SK-N-SH (cell line): ENCODE measurements around the gene SBSN. TPM values are rescaled to one million over a fixed set of nuclear protein-coding genes. Genes with fewer than 3 reads are reported as not detected.

Source experiments
- CTCF ChIA-PET: fragments of 300-600, 350-600 bp; formaldehyde crosslinking; extraction: SDS; loops from one replicate; lab custom pipeline; 2021; lab: Yijun Ruan, JAX
- POLR2A ChIA-PET: fragments of 350-600 bp; sonication (Branson Sonifier 250); formaldehyde crosslinking; extraction: SDS; loops from one replicate; lab custom pipeline; 2020; ENCODE audit warnings: antibody characterized with exemption, inconsistent platforms; lab: Yijun Ruan, JAX
- DNase-seq: peaks from one replicate; pipeline ENCODE4 v3.0.0; 2012
- H2AFZ ChIP-seq: fragments of 200-600 bp; sonication (generic); 2 replicates; pipeline ENCODE4 v1.8.1; 2016; ENCODE audit warnings: antibody characterized with exemption, mild to moderate bottlenecking, low read depth
- H3F3A ChIP-seq: fragments of 200-600 bp; sonication (generic); replicated peaks from 2 replicates; pipeline ENCODE3; 2016; ENCODE audit warnings: antibody characterized with exemption, mild to moderate bottlenecking; ENCODE audit not compliant: insufficient read depth
- H3K27ac ChIP-seq, 2 experiments: fragments of 200-500 bp in 1 of 2; fragments of 200-600 bp in 1 of 2; sonication (Bioruptor generic) in 1 of 2; sonication (generic), shearing (Covaris generic) in 1 of 2; 2 replicates each; pipeline versions ENCODE4 v1.5.1 to v1.6.1; 2014 to 2016; ENCODE audit warnings: low read depth in 2 of 2, inconsistent platforms in 1 of 2, low read length in 1 of 2, mild to moderate bottlenecking in 1 of 2, mixed read lengths in 1 of 2
- H3K27me3 ChIP-seq: fragments of 200-600 bp; sonication (generic), shearing (Covaris generic); 2 replicates; pipeline ENCODE4 v1.6.1; 2016; ENCODE audit warnings: mixed run types; ENCODE audit not compliant: insufficient read depth
- H3K36me3 ChIP-seq, 2 experiments: fragments of 200-500 bp in 1 of 2; fragments of 200-600 bp in 1 of 2; sonication (Bioruptor generic) in 1 of 2; sonication (generic) in 1 of 2; replicated peaks in 1 of 2; 2 replicates each; pipeline versions ENCODE3 to v1.5.1; 2014 to 2016; ENCODE audit warnings: low read length in 1 of 2, mild to moderate bottlenecking in 1 of 2; ENCODE audit not compliant: insufficient read depth in 2 of 2, control insufficient read depth in 1 of 2
- H3K4me1 ChIP-seq, 2 experiments: fragments of 200-500 bp in 1 of 2; fragments of 200-600 bp in 1 of 2; sonication (Bioruptor generic) in 1 of 2; sonication (generic), shearing (Covaris generic) in 1 of 2; 2 replicates each; pipeline versions ENCODE4 v1.5.1 to v1.6.1; 2014 to 2016; ENCODE audit warnings: low read depth in 1 of 2, low read length in 1 of 2, mixed run types in 1 of 2; ENCODE audit not compliant: insufficient read depth in 2 of 2, control insufficient read depth in 1 of 2
- H3K4me2 ChIP-seq: fragments of 200-600 bp; sonication (generic), shearing (Covaris generic); 2 replicates; pipeline ENCODE4 v1.6.1; 2017; ENCODE audit warnings: mixed run types
- H3K4me3 ChIP-seq, 2 experiments: fragments of 200-500 bp in 1 of 2; fragments of 200-600 bp in 1 of 2; sonication (Bioruptor generic) in 1 of 2; sonication (generic), shearing (Covaris generic) in 1 of 2; 2 replicates each; pipeline versions ENCODE4 v1.5.1 to v1.8.1; 2014 to 2016; ENCODE audit warnings: low read depth in 2 of 2, inconsistent platforms in 1 of 2, low read length in 1 of 2, mild to moderate bottlenecking in 1 of 2, mixed read lengths in 1 of 2, moderate library complexity in 1 of 2
- H3K79me2 ChIP-seq: fragments of 200-600 bp; sonication (generic); 2 replicates; pipeline ENCODE4 v1.8.1; 2017; ENCODE audit warnings: mild to moderate bottlenecking; ENCODE audit not compliant: insufficient read depth
- H3K9ac ChIP-seq: fragments of 200-600 bp; sonication (generic); 2 replicates; pipeline ENCODE4 v1.6.1; 2017; ENCODE audit warnings: mixed run types
- H3K9me2 ChIP-seq: fragments of 200-600 bp; sonication (generic); 2 replicates; pipeline ENCODE4 v1.6.1; 2017; ENCODE audit warnings: mixed run types
- H3K9me3 ChIP-seq: fragments of 200-600 bp; sonication (generic); 2 replicates; pipeline ENCODE4 v1.6.1; 2017; ENCODE audit warnings: mixed run types, mild to moderate bottlenecking, moderate library complexity
- H4K20me1 ChIP-seq: fragments of 200-600 bp; sonication (generic); 2 replicates; pipeline ENCODE4 v1.6.1; 2017; ENCODE audit warnings: mild to moderate bottlenecking, mixed run types; ENCODE audit not compliant: insufficient read depth
- CHD2 ChIP-seq: fragments of 150-350 bp; IDR thresholded peaks from 2 replicates; pipeline ENCODE4 v1.6.1; 2018; ENCODE audit warnings: low read length; ENCODE audit not compliant: partially characterized antibody
- EP300 ChIP-seq, 2 experiments: IDR thresholded peaks; 2 replicates each; pipeline versions ENCODE4 v1.4.0 to v1.6.1; 2012; ENCODE audit warnings: borderline replicate concordance in 1 of 2, low read depth in 1 of 2, low read length in 1 of 2
- EZH2phosphoT487 ChIP-seq: fragments of 200-600 bp; sonication (generic); IDR thresholded peaks from 2 replicates; pipeline ENCODE4 v1.6.1; 2017; ENCODE audit warnings: low read depth, mixed run types, mild to moderate bottlenecking, antibody characterized with exemption, moderate library complexity, borderline replicate concordance
- GABPA ChIP-seq: IDR thresholded peaks from 2 replicates; pipeline ENCODE4 v1.4.0; 2012; ENCODE audit warnings: low read depth, mild to moderate bottlenecking
- GATA2 ChIP-seq: sonication (generic); formaldehyde crosslinking; IDR thresholded peaks from 2 replicates; pipeline ENCODE4 v1.5.0; 2020; ENCODE audit warnings: mild to moderate bottlenecking, missing genetic modification reagents
- IRF3 ChIP-seq: fragments of 150-350 bp; IDR thresholded peaks from 2 replicates; pipeline ENCODE4 v1.6.1; 2016; ENCODE audit warnings: mild to moderate bottlenecking, low read depth, low read length
- JUND ChIP-seq: IDR thresholded peaks from 2 replicates; pipeline ENCODE4 v1.4.0; 2012
- MAX ChIP-seq: IDR thresholded peaks from 2 replicates; pipeline ENCODE4 v1.4.0; 2012; ENCODE audit warnings: low read depth
- MEF2A ChIP-seq: IDR thresholded peaks from 2 replicates; pipeline ENCODE4 v1.4.0; 2012; ENCODE audit warnings: low read depth, borderline replicate concordance
- NRF1 ChIP-seq: IDR thresholded peaks from 2 replicates; pipeline ENCODE4 v1.6.1; 2012; ENCODE audit warnings: low read depth, mild to moderate bottlenecking, low read length
- RAD21 ChIP-seq: IDR thresholded peaks from 2 replicates; pipeline ENCODE4 v1.6.1; 2012; ENCODE audit warnings: mild to moderate bottlenecking, low read length
- RFX5 ChIP-seq: IDR thresholded peaks from 2 replicates; pipeline ENCODE4 v1.6.1; 2012; ENCODE audit warnings: mild to moderate bottlenecking, improper control_type of control experiment, low read length
- SIN3A ChIP-seq: IDR thresholded peaks from 2 replicates; pipeline ENCODE4 v1.6.1; 2012; ENCODE audit warnings: low read depth, mild to moderate bottlenecking, low read length, moderate library complexity, borderline replicate concordance
- TAF1 ChIP-seq: IDR thresholded peaks from 2 replicates; pipeline ENCODE4 v1.6.1; 2012; ENCODE audit warnings: low read depth, mild to moderate bottlenecking, low read length, moderate library complexity, borderline replicate concordance
- TCF12 ChIP-seq: IDR thresholded peaks from 2 replicates; pipeline ENCODE4 v1.4.0; 2012
- USF2 ChIP-seq: fragments of 150-350 bp; IDR thresholded peaks from 2 replicates; pipeline ENCODE4 v1.6.1; 2017; ENCODE audit warnings: antibody characterized with exemption, low read length, low read depth, borderline replicate concordance
- YY1 ChIP-seq: IDR thresholded peaks from 2 replicates; pipeline ENCODE4 v1.4.0; 2012; ENCODE audit warnings: low read depth, mild to moderate bottlenecking
- WGBS: methylation state at CpG from one replicate; pipeline ENCODE4 v1.1.6; 2017; ENCODE audit warnings: low lambda C conversion rate; 5-methylcytosine and 5-hydroxymethylcytosine counted together
- polyA plus RNA-seq, 3 experiments: library from polyadenylated mRNA; depleted of rRNA; stranded (reverse); fragments of >200 nt; gene quantifications; 2 replicates each; pipeline ENCODE4 v1.2.3, GENCODE V29; 2012
- TF ChIP-seq, protein P1 (sequence below): IDR thresholded peaks from 2 replicates; pipeline ENCODE4 v1.6.1; 2012; ENCODE audit warnings: mild to moderate bottlenecking, low read depth, low read length, moderate library complexity

SBSN gene
- polyA plus RNA-seq, 1 of the 3 experiments (the other 2 are of a cell fraction), result 0.25 TPM

- Histone ChIP-seq H2AFZ (no peak overlapping the region), H3K4me1 (peaks cover 0 to 2% of the 10 kb centered on the region in 2 experiments; a peak in 1 of 4 replicates), H3F3A (no peaks in the 10 kb centered on the region), H3K27ac (no peak overlapping the region), H3K4me3 (no peak overlapping the region), H3K9ac (no peak overlapping the region), H3K36me3 (no peaks in the 10 kb centered on the region), H3K9me2 (no peaks in the 10 kb centered on the region), H3K27me3 (peaks cover 88% of the 10 kb centered on the region)
- POLR2A ChIA-PET, result interaction anchor here (0.5 kb wide), 1 partner anchor 16 kb away, joined by 4 read pairs; no protein-coding TSS in a partner anchor
- DNase-seq, result no peak
- TF ChIP-seq USF2 (no peak), IRF3 (no peak), JUND (no peak), RFX5 (no peak), CHD2 (no peak), MEF2A (no peak), GATA2 (no peak), EP300 (IDR thresholded peaks at IDR 0.05; ENCODE audit: borderline replicate concordance in 1 of 2, low read depth in 1 of 2, low read length in 1 of 2) (no peak), RAD21 (no peak), TCF12 (no peak), TAF1 (no peak), MAX (no peak), SIN3A (no peak), EZH2phosphoT487 (no peak), GABPA (no peak), NRF1 (no peak), YY1 (no peak)
- TF ChIP-seq, protein P1, sequence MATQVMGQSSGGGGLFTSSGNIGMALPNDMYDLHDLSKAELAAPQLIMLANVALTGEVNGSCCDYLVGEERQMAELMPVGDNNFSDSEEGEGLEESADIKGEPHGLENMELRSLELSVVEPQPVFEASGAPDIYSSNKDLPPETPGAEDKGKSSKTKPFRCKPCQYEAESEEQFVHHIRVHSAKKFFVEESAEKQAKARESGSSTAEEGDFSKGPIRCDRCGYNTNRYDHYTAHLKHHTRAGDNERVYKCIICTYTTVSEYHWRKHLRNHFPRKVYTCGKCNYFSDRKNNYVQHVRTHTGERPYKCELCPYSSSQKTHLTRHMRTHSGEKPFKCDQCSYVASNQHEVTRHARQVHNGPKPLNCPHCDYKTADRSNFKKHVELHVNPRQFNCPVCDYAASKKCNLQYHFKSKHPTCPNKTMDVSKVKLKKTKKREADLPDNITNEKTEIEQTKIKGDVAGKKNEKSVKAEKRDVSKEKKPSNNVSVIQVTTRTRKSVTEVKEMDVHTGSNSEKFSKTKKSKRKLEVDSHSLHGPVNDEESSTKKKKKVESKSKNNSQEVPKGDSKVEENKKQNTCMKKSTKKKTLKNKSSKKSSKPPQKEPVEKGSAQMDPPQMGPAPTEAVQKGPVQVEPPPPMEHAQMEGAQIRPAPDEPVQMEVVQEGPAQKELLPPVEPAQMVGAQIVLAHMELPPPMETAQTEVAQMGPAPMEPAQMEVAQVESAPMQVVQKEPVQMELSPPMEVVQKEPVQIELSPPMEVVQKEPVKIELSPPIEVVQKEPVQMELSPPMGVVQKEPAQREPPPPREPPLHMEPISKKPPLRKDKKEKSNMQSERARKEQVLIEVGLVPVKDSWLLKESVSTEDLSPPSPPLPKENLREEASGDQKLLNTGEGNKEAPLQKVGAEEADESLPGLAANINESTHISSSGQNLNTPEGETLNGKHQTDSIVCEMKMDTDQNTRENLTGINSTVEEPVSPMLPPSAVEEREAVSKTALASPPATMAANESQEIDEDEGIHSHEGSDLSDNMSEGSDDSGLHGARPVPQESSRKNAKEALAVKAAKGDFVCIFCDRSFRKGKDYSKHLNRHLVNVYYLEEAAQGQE, result no peak
- TF ChIP-seq, all 33 proteins: peak for 0
- CTCF ChIA-PET, result interaction anchor here (0.7 to 8.1 kb wide), 4 partner anchors 10 to 147 kb away, joined by 3 to 127 read pairs (median 59); partner anchors contain the start of gene FFAR3
- WGBS, result 27% methylated on average over 14 of the region's 14 CpGs
- H3K79me2 ChIP-seq, result no peaks in the 10 kb centered on the region
- H3K4me2 ChIP-seq, result no peak overlapping the region
- no peaks in the 10 kb centered on the region for H3K9me3 ChIP-seq
- H4K20me1 ChIP-seq, result no peaks in the 10 kb centered on the region
Observed at GRCh38 chr19:35497406-35497805, 30.7 kb downstream of the SBSN start.
